NCI-H82 treated with DMSO at 0.1 percent for 48 hours (cell line): ENCODE results near the gene WDR86.

ENCODE experiments used
- DNase-seq: peaks from one replicate; lab custom pipeline; 2025; ENCODE audit not compliant: unreplicated experiment; lab: John Stamatoyannopoulos, UW

WDR86 gene

DNA sequence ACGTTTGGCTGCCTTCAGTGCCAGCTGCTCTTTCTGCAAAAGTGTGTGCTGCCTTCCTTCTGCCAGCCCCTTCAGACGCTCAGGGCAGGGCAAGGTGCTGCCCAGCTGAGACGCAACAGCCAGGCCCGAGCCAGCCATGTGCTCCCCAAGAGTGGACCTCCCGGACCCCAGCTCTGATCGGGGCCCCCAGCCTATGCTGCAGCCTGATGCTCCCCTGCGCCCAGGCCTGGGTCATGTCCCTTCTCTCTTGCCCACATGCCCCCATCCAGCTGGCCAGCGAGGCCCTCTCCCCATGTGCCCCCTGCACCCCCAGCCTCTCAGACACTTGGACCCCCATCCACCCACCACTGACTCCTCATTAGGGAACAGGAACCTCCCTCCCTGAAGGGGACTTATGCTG, 17.8 kb downstream of the WDR86 start:
- no peak for DNase-seq

DNA sequence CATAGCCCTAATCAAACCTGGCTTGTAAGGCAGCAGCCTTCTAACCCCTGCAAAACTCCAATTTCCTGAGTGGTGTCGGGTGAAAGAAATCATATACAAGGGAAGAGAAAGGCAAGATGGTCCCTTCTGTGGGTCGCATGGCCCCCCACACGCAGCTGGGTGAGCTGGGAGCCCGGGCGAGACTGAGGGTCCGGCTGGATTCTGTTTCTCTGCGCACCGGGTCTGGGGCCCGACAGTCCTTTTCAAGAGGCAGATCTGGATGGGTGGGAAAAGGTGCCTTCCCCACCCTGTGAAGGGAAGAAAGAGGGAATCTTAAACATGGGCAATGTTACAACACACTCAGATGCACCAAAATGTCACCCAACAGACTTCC, 18.5 kb downstream of the WDR86 start:
- DNase-seq, result no peak

DNA sequence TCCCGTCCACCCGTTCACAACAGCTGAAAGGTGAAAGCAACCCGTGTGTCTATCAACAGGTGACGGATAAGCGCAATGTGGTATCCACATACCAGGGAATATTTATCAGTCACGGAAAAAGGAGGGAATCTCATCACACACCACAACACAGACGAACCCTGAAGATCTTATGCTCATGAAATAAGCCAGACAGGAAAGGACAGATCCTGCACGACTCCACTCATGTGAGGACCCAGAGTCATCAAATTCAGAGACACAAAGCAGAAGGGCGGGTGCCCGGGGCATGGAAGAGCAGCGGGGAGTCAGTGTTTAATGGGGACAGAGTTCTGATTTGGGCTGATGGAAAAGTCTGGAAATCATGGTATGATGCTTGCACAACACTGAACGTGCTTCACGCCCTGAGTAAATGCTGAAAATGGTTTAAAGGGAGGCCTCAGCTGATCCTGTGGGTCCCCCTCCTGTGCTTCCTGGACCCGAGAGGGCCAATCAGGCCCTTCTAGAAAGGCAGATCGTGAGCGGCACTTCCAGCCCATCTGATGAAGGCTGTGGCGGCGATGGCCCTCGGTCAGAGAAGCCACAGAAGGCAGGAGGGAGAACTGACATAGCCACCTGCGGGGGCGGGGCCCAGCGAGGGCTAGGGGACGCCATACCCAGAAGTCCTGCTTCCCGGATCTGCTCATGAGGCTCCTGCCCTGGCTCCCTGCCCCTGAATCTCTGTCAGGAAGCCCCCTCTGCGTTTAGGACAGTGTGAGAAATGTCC, 19.1 kb downstream of the WDR86 start:
- DNase-seq, result no peak

DNA sequence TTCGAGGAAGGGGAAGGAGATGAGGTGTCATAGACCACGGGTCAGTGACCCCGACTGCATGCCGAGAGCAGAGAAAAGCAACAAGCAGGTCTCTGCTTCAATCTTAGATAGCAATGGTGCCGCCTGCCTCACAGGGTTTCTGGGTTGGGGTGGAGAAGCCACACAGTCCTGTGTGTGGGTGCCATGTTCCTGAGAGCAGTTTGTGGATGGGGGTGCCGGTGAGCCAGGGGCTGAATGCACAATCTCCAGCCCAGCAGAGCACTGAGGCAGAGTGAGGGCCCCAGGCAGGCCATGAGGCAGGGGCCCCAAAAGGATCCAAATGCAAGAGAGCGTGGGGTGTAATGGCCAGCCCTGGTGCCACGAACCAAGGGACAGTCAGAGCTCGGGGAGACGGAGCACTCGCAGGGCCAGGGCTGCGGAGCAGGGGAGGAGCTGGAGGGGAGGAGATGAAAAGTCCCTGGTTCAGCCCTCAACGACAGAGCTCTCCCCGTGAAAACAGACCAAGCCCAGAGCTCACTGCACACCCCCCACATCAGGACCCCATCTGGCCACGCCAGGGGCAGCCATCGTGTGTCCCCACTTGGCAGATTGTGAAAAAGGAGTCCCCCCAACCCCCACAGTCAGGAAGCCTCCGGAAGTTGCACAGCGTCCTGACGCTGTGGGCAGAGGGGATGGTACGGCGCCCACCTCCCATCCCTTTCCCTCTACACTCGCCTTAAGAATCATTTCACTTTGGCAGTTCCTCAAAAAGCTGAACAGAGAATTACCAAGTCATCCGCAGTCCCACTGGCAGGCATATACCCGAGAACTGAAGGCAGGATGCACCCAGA, 19.9 kb downstream of the WDR86 start:
- DNase-seq, result no peak

DNA sequence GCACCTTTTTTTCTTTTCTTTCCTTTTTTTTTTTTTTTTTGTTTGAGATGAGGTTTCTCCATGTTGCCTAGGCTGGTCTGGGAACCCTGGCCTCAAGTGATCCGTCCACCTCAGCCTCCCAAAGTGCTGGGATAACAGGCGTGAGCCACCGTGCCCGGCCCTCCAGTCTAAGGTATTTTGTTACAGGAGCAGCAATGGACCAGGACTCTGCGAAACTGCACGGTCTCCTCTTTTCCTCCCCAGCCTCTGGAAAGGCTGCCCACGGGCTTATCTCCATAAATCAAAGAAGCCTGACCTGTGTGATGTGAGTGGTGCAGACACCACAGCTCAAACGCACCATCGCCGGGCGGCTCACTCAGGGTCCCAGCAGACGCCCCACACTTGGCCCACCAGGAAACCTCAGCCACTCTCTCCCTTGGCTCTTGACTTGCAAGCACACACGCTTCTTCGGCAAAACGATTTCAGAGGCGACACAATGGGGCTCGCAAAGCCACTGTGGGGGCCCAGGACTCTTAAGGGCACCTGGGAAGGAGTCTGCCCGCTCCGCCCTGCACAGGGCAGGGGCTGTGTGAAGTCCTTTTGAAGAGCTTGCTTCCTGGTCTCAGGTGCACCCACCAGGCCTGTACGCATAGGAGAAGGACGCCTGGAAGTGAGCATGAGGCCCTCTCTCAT, 20.6 kb downstream of the WDR86 start:
- DNase-seq, result no peak

DNA sequence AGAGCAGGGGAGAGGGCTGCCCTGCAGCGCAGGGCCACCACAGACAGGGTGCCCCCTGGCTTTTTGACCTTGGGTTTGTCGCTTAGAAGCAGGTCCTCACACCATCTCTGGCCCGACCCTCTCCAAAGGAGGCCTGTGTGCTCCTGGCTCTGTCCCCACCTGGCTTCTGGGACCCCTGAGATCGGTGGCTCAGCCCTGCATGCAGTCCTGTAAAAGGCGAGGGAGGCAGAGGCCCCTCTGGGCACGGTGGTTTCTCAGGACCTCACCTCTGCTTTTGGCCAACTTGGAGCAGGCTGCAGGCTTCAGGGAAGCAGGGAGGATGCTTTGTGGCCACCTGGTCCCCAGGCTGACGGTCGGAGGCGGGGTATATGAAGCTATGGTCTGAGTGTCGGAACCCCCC, 21.4 kb downstream of the WDR86 start:
- DNase-seq, result no peak

DNA sequence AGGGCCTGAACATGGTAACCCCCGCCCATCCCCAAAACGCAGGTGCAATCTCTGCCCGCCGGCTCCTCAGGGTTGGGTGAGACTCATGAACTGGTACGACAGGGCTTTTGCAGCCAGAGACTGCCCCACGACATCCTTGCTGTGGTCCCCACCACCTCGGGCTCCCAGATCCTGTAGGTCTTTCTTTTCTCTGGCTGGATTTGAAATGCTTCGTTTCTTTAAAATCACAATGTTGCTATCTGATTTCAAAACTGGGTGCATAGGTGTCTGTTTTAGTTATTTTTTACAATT, 21.9 kb downstream of the WDR86 start:
- no peak for DNase-seq

DNA sequence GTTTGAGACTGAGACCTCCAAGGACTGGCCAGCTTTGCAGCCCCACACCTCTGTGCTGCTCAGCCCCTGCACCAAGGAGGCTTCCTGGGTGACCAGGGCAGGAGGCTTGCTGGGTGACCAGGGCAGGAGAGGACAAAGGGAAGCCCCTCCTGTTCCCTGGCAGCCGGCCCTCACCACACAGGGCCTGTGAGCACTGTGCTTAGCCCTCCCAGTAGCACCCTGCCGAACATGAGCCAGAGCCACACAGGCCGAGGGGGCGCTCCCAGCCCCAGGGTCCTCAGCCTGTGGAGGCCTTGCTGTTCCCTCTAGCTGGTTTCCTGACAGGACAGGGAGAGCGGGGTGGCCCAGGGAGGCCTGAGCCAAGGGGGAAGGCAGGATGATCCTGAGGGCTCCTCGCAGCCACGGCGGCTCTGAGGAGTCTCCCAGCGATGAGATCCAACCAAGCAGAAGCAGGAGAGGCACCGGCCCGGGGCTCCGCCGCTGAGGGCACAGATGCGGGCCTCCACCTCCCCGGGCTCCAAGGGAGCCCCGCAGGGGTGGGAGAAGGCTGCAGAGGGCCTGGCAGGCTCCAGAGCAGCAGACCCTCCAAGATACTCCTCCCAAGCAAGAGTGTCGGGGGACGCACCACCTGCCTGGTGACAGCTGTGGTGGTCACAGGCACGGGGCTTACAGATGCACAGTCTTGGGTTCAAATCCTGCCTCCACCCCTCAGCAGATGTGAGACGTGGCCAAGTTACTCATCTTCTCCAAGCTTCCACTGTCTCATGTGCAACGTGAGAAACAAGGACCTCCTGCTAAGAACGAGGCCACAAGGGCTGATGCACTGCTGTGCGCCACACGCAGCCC, 22.5 kb downstream of the WDR86 start:
- DNase-seq, result no peak

DNA sequence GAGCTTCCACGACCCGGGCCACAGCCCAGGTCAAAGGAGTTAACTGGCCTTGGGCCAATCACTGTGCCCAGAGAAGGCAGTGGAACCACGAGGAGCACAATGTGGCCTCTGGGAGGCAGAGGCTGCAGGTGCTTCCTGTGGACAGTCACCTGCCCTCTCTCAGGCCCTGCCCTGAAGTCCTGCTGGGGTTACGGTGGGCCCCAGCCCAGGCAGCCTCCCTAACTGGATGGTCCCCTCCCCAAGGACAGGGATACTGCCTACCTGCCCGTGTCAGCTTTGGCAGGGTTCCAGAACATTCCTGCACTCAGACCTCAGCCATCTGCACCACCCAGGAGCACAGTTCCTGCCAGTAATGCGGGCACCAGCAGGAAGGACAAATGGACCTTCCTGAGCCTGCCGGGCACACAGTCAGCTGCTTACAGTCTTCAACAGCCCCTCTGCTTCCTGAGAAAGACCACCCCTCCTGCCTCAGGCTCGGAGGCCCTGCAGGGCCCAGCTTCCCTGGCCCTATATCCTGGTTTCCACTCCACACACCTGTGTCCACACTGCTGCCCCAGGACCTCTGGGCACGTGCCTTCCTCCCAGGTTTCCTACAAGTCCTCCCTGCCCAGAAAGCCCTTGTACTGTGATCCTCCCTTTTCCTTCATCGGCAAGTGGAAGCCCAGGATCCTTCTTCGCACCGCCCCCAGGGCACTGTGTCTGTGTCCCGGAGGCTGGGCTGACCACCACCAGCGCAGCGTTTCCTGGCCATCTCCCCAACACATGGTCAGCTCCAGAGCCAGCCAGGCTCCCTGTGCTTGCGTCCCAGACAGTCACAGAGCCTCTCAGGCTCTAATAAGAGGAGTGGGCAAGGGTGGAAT, 23.3 kb downstream of the WDR86 start:
- no peak for DNase-seq

DNA sequence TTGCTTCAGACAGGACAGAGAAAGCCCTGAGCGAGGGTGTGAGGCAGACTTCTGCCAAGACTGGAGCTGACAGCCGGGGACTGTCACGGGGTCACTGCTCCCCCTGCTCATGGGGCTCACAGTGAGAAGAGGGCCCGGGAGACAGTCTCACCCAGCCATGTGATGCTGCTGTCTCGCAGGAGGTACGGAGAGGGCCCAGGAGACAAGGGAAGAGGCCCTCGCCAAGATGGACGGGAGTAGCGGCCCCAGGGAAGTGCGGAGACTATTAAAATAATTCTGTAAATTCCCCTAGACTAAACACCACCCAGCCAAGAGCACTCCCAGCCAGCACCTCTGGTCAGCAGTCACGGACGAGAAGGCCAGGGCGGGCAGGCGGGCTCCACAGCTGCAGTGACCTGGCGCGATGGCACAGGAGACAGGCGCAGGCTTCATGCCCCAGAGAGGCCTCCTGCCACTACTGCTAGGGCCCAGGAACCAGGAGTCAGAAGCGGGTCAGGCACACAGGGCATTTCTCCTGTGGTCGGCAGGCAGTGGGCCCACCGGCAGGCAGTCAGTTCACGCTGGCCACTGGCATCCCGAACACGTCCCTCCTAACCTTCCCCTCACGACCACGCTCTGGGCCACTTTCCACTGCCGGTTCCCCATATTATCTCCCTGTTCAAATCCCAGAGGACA, 24.1 kb downstream of the WDR86 start:
- no peak for DNase-seq

DNA sequence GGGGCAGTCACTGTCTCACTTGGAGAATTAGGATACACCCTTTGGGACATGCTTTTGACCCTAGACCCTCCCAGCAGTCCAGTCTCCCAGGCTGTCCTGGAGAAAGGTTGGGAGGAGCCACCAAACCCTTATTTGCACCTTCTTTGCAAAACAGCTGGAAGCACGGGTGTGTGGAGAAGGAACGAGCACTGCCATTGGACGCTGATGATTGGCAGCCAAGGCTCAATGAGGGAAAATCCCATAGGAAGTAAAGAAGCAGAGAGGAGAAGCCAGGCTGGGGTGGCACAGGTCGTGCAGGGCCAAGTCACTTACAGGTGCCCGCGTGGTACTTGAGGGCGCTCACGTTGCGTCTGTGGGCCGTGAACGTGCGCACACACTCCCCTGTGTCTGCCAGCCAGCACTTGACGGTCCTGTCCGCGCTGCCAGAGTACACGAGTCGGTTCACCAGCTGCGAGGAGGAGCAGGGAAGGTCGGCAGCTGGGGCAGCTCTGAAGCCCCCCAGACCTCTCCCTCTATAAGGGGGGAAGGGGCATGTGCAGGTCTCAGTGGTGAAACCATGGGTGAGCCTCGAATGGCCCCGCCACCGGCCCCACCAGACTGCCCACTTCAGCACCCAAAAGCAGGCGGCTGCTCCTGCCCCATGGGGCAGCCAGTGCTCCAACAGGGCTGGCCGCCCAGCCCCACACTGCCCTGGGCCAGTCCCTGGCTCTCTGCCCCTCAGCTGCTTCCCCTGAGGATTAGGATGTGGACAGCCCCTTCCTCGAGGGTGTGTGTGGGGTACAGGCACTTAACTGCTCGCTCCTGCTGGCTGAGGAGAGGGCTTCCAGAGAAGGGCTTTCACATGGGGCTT, 24.8 kb downstream of the WDR86 start:
- no peak for DNase-seq

DNA sequence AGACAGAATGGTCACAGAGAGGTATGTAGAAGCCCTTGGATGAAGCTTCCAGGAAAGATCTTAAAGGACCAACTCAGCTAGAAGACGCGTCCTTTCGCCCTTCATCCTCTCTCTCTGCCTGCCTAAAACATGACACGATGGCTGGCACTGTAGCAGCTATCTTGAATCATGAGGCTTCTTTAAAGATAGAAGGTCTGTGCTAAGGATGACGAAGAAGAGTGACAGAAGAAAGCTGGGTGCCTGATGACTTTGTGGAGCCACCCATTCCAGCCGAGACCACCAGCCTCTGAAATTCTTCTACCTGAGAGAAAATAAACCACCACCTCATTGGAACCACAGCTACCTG, 25.5 kb downstream of the WDR86 start:
- no peak for DNase-seq

DNA sequence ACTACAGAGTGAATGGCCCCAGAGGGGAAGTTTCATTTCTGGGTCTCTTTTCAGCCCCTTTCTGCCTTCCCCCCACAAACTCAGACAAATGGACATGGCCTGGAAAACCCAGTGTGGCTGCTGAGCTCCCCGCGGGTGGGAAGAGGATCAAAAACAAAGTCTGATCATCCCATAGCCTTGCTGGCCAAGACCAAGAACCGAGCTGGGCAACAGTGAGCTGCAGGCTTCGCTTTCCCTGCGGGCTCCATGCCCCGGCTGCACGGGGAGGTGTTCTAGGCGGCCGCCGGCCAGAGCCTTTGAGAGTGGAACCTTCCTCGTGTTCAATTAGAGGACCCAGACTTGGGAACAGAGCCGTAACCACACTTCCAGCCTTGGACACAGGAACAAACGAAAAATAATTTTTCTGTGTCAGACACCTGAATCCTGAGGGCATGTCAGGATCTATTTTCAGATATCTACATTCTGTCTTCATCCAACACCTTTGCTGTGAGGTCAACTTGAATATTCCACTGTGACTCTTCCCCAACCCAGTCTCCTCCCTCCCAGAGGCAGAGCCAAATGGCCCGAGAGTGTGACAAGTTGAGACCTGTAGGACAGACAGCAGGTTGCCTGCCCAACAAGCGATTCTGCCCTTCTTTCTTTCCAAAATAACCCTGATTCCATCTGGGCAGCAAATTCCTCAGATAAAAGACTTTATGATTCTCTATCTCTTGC, 26.0 kb downstream of the WDR86 start:
- DNase-seq, result no peak

DNA sequence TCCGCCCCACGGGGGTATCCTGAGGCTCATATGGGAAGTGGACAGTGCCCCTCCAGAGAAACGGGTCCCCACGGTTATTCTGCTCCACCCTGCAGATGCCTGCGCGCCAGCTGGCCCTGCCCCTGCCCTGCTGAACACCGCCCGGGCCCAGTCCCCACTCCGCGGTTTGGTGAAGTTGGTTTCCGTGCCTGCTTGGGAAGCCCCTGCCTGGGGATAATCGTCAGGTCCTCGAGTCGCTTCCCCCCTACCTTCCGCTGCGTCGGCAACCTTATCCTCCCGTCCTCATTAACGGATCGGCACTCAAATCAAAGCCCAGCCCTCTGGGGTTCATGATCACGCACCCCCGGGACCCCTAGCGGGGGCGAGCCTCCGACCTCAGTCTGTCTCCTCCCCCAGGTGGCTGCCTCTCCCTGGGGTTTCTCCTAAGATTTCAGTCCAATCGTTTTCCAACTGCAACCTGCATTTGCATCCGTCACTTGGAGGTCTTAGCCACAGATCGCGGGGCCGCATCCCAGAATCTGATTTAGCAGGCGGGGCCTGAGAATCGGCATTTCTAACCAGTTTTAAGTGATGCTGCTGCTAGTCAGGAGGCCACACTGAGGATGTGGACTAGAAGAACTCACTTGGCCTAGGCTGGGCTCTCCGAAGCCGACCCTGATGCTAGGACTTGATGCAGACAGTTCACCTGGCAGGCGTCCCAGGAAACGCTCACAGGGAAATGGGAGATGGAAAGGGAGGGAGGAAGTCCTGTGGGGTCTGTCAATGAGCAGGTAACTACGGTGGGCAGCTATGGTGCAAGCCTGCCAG, 27.6 kb downstream of the WDR86 start:
- no peak for DNase-seq

DNA sequence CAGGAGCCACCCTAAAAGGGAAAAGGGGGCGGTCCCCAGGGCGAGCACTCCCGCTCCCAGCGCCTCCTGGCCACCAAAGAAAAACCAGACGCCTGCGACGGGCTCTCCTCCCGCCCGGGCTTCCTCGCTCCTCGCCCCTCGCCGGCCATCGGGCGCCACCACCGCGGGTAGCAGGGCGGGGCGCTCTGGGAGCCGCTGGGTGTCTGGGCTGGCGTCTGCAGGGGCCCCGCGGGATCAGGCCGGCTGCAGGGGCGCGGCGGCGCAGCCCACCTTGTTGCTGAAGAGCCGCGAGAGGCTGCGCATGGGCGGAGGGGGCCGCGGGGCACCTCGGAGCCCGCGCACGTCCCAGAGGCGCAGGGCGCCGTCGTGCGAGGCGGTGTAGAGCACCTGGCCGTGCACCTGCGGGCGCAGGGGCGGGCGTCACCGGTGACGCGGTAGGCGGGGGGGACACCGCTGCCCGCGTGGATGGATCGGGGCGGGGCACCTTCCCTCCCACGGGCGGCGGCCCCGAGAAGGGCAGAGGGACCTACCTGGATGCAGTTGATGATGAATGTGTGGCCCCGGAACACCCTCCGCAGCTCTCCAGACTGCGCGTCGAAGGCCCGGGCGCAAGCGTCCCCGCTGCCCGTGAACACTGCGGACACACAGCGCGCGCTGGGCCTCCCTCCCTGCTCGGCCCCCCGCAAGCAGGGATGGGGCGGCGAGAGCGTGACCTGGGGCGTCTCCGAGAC, 28.3 kb downstream of the WDR86 start:
- DNase-seq, result no peak

DNA sequence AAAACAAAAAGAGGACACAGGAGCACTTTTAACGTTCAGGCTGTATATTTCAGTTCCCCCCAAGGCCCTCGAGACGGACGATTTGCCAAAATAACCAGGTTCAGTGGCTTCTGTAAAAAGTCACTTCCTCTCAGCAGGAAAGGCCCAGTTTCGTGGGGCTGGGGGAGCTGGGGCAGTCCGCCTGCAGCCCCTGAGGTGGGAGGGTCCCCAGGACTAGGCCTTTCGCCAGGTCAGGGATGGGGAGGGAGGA, 28.8 kb downstream of the WDR86 start:
- no peak for DNase-seq
